Esophagus muscularis mucosa (tissue), 3 donors: ENCODE results near the gene MAPK11.

Experiments used
- POLR2A ChIP-seq: fragments of 450-650 bp; IDR thresholded peaks from one replicate; pipeline ENCODE4 v1.6.1; 2017; ENCODE audit warnings: antibody characterized with exemption, moderate library complexity, mild to moderate bottlenecking, low read depth
- POLR2AphosphoS5 ChIP-seq, 2 donors: sonication (generic); formaldehyde crosslinking; IDR thresholded peaks; one replicate each; pipeline ENCODE4 v1.6.1; 2017; ENCODE audit warnings: antibody characterized with exemption in 2 of 2
- TF ChIP-seq, protein P1 (sequence below), 3 experiments: fragments of 200-600 bp in 2 of 3; fragments of 450-650 bp in 1 of 3; sonication (generic) in 2 of 3; IDR thresholded peaks; one replicate each; pipeline ENCODE4 v1.5.1; 2017 to 2019; ENCODE audit warnings: antibody characterized with exemption in 3 of 3, mild to moderate bottlenecking in 2 of 3, moderate library complexity in 1 of 3

DNA sequence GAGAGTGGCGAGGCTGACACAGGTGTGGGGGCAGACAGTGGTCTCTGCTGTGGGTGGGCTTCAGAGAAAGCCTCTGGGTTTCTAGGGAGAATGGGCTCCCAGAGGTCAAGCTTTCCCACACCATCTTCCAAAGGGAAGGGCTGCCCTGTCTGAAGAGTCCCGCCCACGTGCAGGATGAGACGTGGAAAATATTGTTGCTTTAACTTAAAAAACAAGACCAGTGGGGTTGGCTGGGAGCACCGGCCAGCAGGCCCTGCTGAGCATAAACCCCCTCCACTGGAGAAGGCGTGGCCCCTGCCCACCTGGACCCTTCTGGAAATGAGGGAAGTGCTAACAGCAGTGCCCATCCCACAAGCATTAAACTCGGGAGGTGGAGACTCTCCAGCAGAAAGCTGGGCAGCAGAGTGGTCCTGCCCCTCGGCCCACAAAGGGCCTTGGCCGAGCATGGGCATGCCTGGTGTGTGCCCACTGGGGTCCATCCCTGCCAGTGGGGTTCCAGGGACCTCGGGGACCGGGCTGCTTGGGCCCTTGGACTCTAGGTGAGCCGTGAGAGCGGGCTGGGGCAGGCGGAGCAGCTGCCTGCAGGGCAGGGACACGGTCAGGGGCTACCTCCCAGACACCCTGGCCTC lies 54.0 kb downstream of the MAPK11 start:
- no peak for TF ChIP-seq POLR2AphosphoS5 (IDR thresholded peaks at IDR 0.05)
- TF ChIP-seq, protein P1, sequence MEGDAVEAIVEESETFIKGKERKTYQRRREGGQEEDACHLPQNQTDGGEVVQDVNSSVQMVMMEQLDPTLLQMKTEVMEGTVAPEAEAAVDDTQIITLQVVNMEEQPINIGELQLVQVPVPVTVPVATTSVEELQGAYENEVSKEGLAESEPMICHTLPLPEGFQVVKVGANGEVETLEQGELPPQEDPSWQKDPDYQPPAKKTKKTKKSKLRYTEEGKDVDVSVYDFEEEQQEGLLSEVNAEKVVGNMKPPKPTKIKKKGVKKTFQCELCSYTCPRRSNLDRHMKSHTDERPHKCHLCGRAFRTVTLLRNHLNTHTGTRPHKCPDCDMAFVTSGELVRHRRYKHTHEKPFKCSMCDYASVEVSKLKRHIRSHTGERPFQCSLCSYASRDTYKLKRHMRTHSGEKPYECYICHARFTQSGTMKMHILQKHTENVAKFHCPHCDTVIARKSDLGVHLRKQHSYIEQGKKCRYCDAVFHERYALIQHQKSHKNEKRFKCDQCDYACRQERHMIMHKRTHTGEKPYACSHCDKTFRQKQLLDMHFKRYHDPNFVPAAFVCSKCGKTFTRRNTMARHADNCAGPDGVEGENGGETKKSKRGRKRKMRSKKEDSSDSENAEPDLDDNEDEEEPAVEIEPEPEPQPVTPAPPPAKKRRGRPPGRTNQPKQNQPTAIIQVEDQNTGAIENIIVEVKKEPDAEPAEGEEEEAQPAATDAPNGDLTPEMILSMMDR (IDR thresholded peaks at IDR 0.05) = no peak
- no peak for TF ChIP-seq POLR2A
